GM10847 (cell line): ENCODE data around the gene MGAT5.

Experiments used
- POLR2A ChIP-seq: IDR thresholded peaks from 2 replicates; pipeline ENCODE4 v1.6.1; 2011; ENCODE audit not compliant: insufficient read length; ENCODE audit errors: extremely low read depth

The MGAT5 gene

GRCh38 chr2:134489732-134490384 is 236.0 kb downstream of the MGAT5 start:
- no peak for TF ChIP-seq POLR2A

- no peak for TF ChIP-seq POLR2A
Observed at GRCh38 chr2:134490559-134490958, 236.7 kb downstream of the MGAT5 start.

DNA sequence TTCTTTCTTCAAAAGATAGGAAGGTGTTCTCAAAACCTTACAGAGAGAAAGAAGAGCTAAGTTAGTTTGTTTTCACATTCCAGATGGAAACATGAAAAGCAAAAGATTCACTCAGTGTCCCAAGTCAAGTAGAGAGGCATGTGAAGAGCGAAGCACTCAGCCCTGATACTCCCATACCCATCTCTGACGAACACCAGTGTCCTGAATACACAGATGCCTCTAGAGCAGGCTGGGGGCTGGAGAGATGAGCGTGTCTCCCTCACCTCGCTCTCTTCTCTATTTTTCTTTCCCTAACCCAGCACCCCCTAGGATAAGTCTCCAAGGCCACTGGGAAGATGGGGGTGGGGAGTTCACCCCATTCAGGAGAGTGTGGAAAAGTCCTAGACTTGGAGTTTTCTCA is 237.2 kb downstream of the MGAT5 start:
- TF ChIP-seq POLR2A: no peak

DNA sequence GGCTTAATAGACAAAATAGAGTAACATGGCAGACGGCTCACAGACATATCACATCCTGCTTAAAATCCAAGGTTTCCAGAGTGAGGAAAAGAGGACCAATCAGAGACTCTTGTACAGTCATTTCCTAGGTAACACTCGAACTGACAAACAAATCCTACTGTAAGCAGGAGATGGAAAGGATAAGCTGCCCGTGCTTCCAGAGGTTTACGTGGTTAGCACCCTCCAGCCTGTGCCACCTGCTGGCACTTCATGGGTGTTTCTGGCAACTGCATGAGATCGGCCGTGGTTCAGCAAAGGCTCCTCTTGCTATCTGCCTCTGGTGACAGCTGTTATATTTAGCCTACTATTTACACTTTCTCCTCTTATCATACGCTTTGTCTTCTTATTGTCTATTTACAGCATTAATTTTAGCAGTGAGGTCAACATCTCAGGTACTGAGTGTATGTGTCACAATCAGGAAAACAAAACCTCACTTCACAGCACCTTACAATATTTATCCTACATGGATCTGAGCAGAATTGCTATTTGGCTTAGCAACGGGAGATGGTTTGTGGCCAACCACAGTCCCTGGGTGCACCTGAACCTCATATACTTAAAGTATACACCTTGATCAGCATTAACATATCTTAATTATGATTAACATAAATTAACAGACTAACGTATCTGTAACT is 238.0 kb downstream of the MGAT5 start:
- TF ChIP-seq POLR2A: no peak

GRCh38 chr2:134493797-134494196 is 239.9 kb downstream of the MGAT5 start:
- no peak for TF ChIP-seq POLR2A

- no peak for TF ChIP-seq POLR2A
Observed at GRCh38 chr2:134498654-134499053, 244.8 kb downstream of the MGAT5 start.

- no peak for TF ChIP-seq POLR2A
Observed at GRCh38 chr2:134499307-134499926, 245.5 kb downstream of the MGAT5 start.

DNA sequence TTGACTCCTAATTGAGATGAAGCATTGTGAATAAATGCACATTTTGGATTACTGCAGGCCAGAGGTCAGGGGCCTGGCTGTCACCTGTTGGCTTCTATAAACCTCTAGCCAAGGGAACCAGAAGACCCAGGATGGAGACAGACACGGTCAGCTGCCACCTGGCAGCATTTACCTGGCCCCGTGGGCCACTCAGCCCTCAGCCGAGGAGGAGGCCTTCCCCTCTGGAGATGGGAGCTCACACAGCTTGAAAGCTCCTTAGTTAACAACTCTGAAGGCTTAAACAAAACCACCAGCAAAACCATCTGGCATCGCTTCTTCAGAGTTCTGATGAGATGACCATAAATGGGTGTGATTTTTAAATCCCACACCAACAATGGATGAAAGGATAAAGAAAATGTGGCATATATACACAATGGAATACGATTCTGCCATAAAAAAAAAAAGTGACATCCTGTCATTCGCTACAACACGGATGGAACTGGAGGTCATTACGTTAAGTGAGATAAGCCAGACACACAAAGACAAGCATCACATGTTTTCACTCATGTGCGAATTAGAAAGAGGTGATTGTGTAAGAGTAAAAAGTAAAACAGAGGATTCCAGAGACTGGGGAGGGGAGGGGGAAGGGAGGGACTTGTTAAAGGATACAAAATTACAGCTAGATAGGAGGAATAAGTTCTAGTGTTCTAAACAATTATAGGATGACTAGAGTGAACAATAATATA is 246.5 kb downstream of the MGAT5 start:
- no peak for TF ChIP-seq POLR2A

- no peak for TF ChIP-seq POLR2A
Observed at GRCh38 chr2:134501476-134502091, 247.7 kb downstream of the MGAT5 start.

GRCh38 chr2:134502104-134502503 is 248.2 kb downstream of the MGAT5 start:
- TF ChIP-seq POLR2A: no peak
